ENCODE measurements around the gene RAB8A.

Gene RAB8A

DNA sequence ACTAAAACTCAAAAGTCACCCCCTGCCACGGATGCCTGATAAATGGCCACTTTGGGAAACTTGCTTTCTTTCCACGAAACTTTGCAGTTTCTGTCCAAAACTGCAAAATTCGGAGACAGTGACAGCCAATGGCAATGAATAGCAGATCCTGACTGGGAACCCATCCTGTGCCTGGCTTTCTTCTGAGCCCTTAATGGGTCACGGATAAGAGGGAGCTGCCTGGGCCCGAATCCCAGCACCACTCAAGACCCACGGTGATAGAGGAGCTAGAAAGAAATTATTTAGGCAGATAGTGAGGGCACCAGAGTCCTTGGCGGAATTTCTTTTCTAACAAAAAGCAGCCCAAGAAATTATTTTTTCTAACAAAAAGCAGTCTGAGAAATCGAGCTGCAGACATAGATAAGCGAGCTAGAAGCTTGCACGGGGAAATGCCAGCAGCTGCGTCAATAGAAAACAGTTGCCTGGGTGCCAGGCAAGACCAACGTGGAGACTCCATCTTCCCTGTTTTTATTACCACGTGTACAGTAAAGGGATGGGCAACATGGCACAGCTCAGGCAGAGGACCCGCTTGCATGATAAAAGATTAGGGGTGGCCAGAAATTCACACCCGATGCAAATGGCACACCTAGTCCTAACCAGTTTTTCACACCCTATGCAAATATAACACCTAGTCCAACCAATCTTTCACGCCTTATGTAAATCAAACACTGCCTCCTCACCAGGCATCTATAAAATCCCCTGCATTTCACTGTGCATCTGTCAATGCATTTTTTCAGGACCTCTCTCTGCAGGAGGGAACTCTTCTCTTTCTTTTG, 24.7 kb downstream of the RAB8A start:
- no peak for TF ChIP-seq CTCF (IDR thresholded peaks at IDR 0.05; ENCODE audit: low read depth, low read length)
- no peak for DNase-seq (ENCODE audit: extremely low read depth, low read depth)

GRCh38 chr19:16139752-16140151, 28.1 kb downstream of the RAB8A start:
- TF ChIP-seq CTCF (IDR thresholded peaks at IDR 0.05; ENCODE audit: low read depth, low read length), result no peak
- DNase-seq (ENCODE audit: extremely low read depth, low read depth), result no peak

GRCh38 chr19:16141043-16141442, 29.4 kb downstream of the RAB8A start:
- no peak for TF ChIP-seq CTCF (IDR thresholded peaks at IDR 0.05; ENCODE audit: low read depth, low read length)
- no peak for DNase-seq (ENCODE audit: extremely low read depth, low read depth)

DNA sequence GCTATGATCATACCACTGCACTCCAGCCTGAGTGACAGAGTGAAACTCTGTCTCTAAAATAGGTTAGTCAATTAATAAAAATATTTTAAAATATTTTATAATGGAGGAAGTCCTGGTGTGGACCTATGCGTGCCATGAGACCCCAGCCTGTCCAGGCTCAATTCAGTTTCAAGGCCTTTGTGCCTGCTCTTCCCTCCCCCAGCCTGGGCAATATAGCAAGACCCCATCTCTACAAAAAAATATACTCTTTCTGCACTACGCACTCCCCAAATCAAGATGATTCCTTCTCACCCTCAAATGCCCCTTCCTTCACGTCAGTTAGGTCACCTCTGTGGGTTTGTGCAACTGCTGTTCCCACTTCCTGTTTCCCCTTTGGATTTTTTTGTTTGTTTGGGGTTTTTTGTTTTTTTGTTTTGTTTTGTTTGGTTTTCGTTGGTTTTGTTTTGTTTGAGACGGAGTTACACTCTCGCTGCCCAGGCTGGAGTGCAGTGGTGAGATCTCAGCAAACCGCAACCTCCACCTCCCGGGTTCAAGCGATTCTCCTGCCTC, 30.4 kb downstream of the RAB8A start:
- no peak for DNase-seq (ENCODE audit: extremely low read depth, low read depth)
- no peak for TF ChIP-seq CTCF (IDR thresholded peaks at IDR 0.05; ENCODE audit: low read depth, low read length)

GRCh38 chr19:16143399-16144215, 31.9 kb downstream of the RAB8A start, which contains the start of gene HSH2D:
HSH2D (plus strand) TSS chr19:16143685; CDS start chr19:16148751, 5,066 bp downstream.
- no peak for DNase-seq (ENCODE audit: extremely low read depth, low read depth)
- TF ChIP-seq CTCF (IDR thresholded peaks at IDR 0.05; ENCODE audit: low read depth, low read length), result no peak

- TF ChIP-seq CTCF (IDR thresholded peaks at IDR 0.05; ENCODE audit: low read depth, low read length), result no peak
- no peak for DNase-seq (ENCODE audit: extremely low read depth, low read depth)
Measured at GRCh38 chr19:16144216-16144581, 32.5 kb downstream of the RAB8A start.

- DNase-seq (ENCODE audit: extremely low read depth, low read depth), result no peak
- TF ChIP-seq CTCF (IDR thresholded peaks at IDR 0.05; ENCODE audit: low read depth, low read length), result no peak
Measured at GRCh38 chr19:16146112-16146511, 34.4 kb downstream of the RAB8A start.

All from AG09319 (cell line).